GM12864 (cell line): Measurements from ENCODE around the gene BRD3.

ENCODE experiments used
- DNase-seq: peaks from one replicate; pipeline ENCODE4 v3.0.0-alpha.2; 2011; ENCODE audit warnings: low read depth
- H3K4me3 ChIP-seq: 2 replicates; pipeline ENCODE4 v1.5.1; 2011; ENCODE audit warnings: mild to moderate bottlenecking, low read depth, low read length, control low read depth
- CTCF ChIP-seq: IDR thresholded peaks from 2 replicates; pipeline ENCODE4 v1.5.1; 2011; ENCODE audit warnings: low read depth, mild to moderate bottlenecking, moderate library complexity, low read length, control low read depth, inconsistent platforms; ENCODE audit errors: missing control alignments

BRD3 gene

GRCh38 chr9:134031783-134032182 is 36.0 kb downstream of the BRD3 start:
- no peak for DNase-seq
- no peak for TF ChIP-seq CTCF
- H3K4me3 ChIP-seq = no peak overlapping the region

GRCh38 chr9:134030821-134031470 is 36.9 kb downstream of the BRD3 start:
- no peak for TF ChIP-seq CTCF
- H3K4me3 ChIP-seq = no peak overlapping the region
- no peak for DNase-seq

- no peak for DNase-seq
- no peak for TF ChIP-seq CTCF
- H3K4me3 ChIP-seq = no peak overlapping the region
These were observed 38.3 kb downstream of the BRD3 start for GRCh38 chr9:134029248-134030226.

GRCh38 chr9:134028575-134029247 is 39.1 kb downstream of the BRD3 start:
- no peak for TF ChIP-seq CTCF
- no peak overlapping the region for H3K4me3 ChIP-seq
- no peak for DNase-seq

- no peak for DNase-seq
- H3K4me3 ChIP-seq = no peak overlapping the region
- no peak for TF ChIP-seq CTCF
These were observed 39.8 kb downstream of the BRD3 start for GRCh38 chr9:134028076-134028475.

GRCh38 chr9:134027561-134027960 is 40.3 kb downstream of the BRD3 start:
- no peak overlapping the region for H3K4me3 ChIP-seq
- TF ChIP-seq CTCF = no peak
- DNase-seq = no peak
